OCI-LY1 (cell line): ENCODE data around the gene TARP.

Source experiments
- H2AFZ ChIP-seq: fragments of 200-600 bp; sonication (generic), shearing (Covaris generic); 2 replicates; pipeline ENCODE4 v1.6.0; 2014; ENCODE audit warnings: antibody characterized with exemption, mild to moderate bottlenecking, low read length
- H3F3A ChIP-seq: fragments of 200-600 bp; sonication (generic), shearing (Covaris generic); 2 replicates; pipeline ENCODE4 v1.6.0; 2014; ENCODE audit warnings: mild to moderate bottlenecking, antibody characterized with exemption, low read length, moderate library complexity; ENCODE audit not compliant: insufficient read depth
- H3K27ac ChIP-seq: fragments of 200-600 bp; sonication (generic); 2 replicates; pipeline ENCODE4 v1.5.1; 2014; ENCODE audit warnings: low read length, mixed run types, mild to moderate bottlenecking, low read depth; ENCODE audit not compliant: poor library complexity, severe bottlenecking
- H3K27me3 ChIP-seq: fragments of 200-600 bp; sonication (generic); 2 replicates; pipeline ENCODE4 v1.6.0; 2014; ENCODE audit warnings: antibody characterized with exemption, mild to moderate bottlenecking, low read length, moderate library complexity; ENCODE audit not compliant: insufficient read depth
- H3K36me3 ChIP-seq: fragments of 200-600 bp; sonication (generic); 2 replicates; pipeline ENCODE4 v1.6.1; 2014; ENCODE audit warnings: mild to moderate bottlenecking, antibody characterized with exemption, low read length, moderate library complexity, mixed read lengths; ENCODE audit not compliant: insufficient read depth
- H3K4me1 ChIP-seq: fragments of 200-600 bp; sonication (generic); 2 replicates; pipeline ENCODE4 v1.5.1; 2014; ENCODE audit warnings: mild to moderate bottlenecking, low read length, moderate library complexity; ENCODE audit not compliant: insufficient read depth, severe bottlenecking
- H3K4me2 ChIP-seq: fragments of 200-600 bp; sonication (generic), shearing (Covaris generic); 2 replicates; pipeline ENCODE4 v1.6.1; 2014; ENCODE audit warnings: low read length
- H3K4me3 ChIP-seq: fragments of 200-600 bp; sonication (generic); 2 replicates; pipeline ENCODE4 v1.5.1; 2014; ENCODE audit warnings: low read length, low read depth, mild to moderate bottlenecking, mixed read lengths; ENCODE audit not compliant: poor library complexity, severe bottlenecking
- H3K79me2 ChIP-seq: fragments of 200-600 bp; shearing (Covaris generic); 2 replicates; pipeline ENCODE4 v1.6.1; 2016; ENCODE audit warnings: mixed run types, low read length, mixed read lengths; ENCODE audit not compliant: insufficient read depth
- H3K9ac ChIP-seq: fragments of 200-600 bp; sonication (generic), shearing (Covaris generic); 2 replicates; pipeline ENCODE4 v1.6.1; 2014; ENCODE audit warnings: mild to moderate bottlenecking, low read length, mixed read lengths
- H3K9me2 ChIP-seq: fragments of 200-600 bp; sonication (generic), shearing (Covaris generic); 2 replicates; pipeline ENCODE4 v1.6.1; 2014; ENCODE audit warnings: low read depth, mild to moderate bottlenecking, low read length, mixed read lengths
- H3K9me3 ChIP-seq: fragments of 200-600 bp; shearing (Covaris generic); 2 replicates; pipeline ENCODE4 v1.6.1; 2014; ENCODE audit warnings: low read length, mixed read lengths
- H4K20me1 ChIP-seq: fragments of 200-600 bp; sonication (generic), shearing (Covaris generic); 2 replicates; pipeline ENCODE4 v1.6.0; 2016; ENCODE audit warnings: mild to moderate bottlenecking, low read length; ENCODE audit not compliant: insufficient read depth
- CTCF ChIP-seq: fragments of 200-600 bp; sonication (generic), shearing (Covaris generic); IDR thresholded peaks from 2 replicates; pipeline ENCODE4 v1.5.1; 2017; ENCODE audit warnings: mild to moderate bottlenecking, antibody characterized with exemption, low read length, moderate library complexity, mixed read lengths
- EZH2 ChIP-seq: fragments of 200-600 bp; sonication (generic), shearing (Covaris generic); IDR thresholded peaks from 2 replicates; pipeline ENCODE4 v1.8.0; 2017; ENCODE audit warnings: borderline replicate concordance, mixed run types, mild to moderate bottlenecking, antibody characterized with exemption, low read length, moderate library complexity, mixed read lengths

The TARP gene

GRCh38 chr7:38211940-38212339, 61.5 kb downstream of the TARP start:
- no peak overlapping the region for H3K4me2 ChIP-seq
- no peaks in the 10 kb centered on the region for H3K9me3 ChIP-seq
- no peaks in the 10 kb centered on the region for H3F3A ChIP-seq
- H3K27ac ChIP-seq: no peak overlapping the region
- no peaks in the 10 kb centered on the region for H3K27me3 ChIP-seq
- TF ChIP-seq EZH2 (no peak), CTCF (no peak)
- no peak overlapping the region for H2AFZ ChIP-seq
- no peak overlapping the region for H3K9ac ChIP-seq
- H3K9me2 ChIP-seq: no peaks in the 10 kb centered on the region
- no peaks in the 10 kb centered on the region for H4K20me1 ChIP-seq
- H3K79me2 ChIP-seq: no peaks in the 10 kb centered on the region
- peaks cover 4% of the 10 kb centered on the region for H3K4me1 ChIP-seq
- H3K4me3 ChIP-seq: no peak overlapping the region
- H3K36me3 ChIP-seq: no peaks in the 10 kb centered on the region; the same call in 1 of the 2 replicates

- H3K27ac ChIP-seq: no peak overlapping the region
- H3K27me3 ChIP-seq: no peaks in the 10 kb centered on the region
- H3K9ac ChIP-seq: no peak overlapping the region
- no peak for TF ChIP-seq CTCF
- no peak for TF ChIP-seq EZH2
- no peak overlapping the region for H2AFZ ChIP-seq
- H3K36me3 ChIP-seq: no peaks in the 10 kb centered on the region; the same call in 1 of the 2 replicates
- no peaks in the 10 kb centered on the region for H3K79me2 ChIP-seq
- no peaks in the 10 kb centered on the region for H3K9me2 ChIP-seq
- no peak overlapping the region for H3K4me3 ChIP-seq
- no peak overlapping the region for H3K4me2 ChIP-seq
- H3K9me3 ChIP-seq: no peaks in the 10 kb centered on the region
- no peaks in the 10 kb centered on the region for H4K20me1 ChIP-seq
- no peaks in the 10 kb centered on the region for H3F3A ChIP-seq
- peaks cover 4% of the 10 kb centered on the region for H3K4me1 ChIP-seq
Observed at GRCh38 chr7:38211486-38211885, 62.0 kb downstream of the TARP start.
